SK-N-MC (cell line): Measurements from ENCODE around the gene RYR1.

Experiments
- EZH2 ChIP-seq: fragments of 200-600 bp; sonication (generic); IDR thresholded peaks from one replicate; pipeline ENCODE4 v1.6.1; 2017; ENCODE audit warnings: antibody characterized with exemption
- POLR2AphosphoS5 ChIP-seq: IDR thresholded peaks from 2 replicates; pipeline ENCODE4 v1.6.1; 2012; ENCODE audit warnings: mild to moderate bottlenecking, low read depth, low read length, borderline replicate concordance

- no peak for TF ChIP-seq POLR2AphosphoS5
- no peak for TF ChIP-seq EZH2
These were observed 136.0 kb downstream of the RYR1 start for GRCh38 chr19:38569368-38569983.
